ENCODE measurements around the gene SSC5D.

DNA sequence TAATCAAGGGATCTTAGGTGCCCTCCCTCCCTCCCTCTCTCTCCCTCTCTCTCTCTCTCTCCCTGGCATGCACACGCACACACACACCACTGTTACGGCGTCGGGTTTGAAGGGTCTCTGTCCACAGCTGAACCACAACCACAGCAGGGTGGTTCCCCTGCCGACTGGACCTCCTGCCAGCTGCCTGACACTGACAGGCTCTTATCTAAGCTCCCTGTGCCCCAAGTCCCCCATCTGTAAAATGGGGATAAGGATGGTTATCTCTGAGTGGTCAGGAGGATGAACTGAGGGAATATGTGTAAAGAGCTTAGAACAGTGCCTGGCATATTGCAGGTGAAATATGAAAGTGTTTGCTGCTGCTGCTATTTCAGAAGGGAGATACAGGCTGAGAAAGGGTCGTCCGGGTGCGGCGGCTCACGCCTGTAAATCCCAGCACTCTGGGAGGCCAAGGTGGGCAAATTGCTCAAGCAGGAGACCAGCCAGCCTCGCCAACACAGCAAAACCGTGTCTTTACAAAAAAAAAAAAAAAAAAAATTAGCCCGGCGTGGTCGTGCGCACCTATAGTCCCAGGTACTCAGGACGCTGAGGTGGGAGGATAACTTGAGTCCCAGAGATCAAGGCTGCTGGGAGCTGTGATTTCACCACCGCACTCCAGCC is 44.3 kb upstream of the SSC5D start:
- TF ChIP-seq, protein P1, sequence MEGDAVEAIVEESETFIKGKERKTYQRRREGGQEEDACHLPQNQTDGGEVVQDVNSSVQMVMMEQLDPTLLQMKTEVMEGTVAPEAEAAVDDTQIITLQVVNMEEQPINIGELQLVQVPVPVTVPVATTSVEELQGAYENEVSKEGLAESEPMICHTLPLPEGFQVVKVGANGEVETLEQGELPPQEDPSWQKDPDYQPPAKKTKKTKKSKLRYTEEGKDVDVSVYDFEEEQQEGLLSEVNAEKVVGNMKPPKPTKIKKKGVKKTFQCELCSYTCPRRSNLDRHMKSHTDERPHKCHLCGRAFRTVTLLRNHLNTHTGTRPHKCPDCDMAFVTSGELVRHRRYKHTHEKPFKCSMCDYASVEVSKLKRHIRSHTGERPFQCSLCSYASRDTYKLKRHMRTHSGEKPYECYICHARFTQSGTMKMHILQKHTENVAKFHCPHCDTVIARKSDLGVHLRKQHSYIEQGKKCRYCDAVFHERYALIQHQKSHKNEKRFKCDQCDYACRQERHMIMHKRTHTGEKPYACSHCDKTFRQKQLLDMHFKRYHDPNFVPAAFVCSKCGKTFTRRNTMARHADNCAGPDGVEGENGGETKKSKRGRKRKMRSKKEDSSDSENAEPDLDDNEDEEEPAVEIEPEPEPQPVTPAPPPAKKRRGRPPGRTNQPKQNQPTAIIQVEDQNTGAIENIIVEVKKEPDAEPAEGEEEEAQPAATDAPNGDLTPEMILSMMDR (conservative IDR thresholded peaks at IDR 0.05; ENCODE audit: low read length) = no peak
- TF ChIP-seq EZH2phosphoT487 (IDR thresholded peaks at IDR 0.05; ENCODE audit: borderline replicate concordance, low read depth, low read length) = no peak

Measured in OCI-LY7 (cell line).